ENCODE results near the gene HOXA6.

HOXA6 gene

GRCh38 chr7:27147199-27148030, at the start of gene HOXA6:
Gene HOXA6, minus strand, starts transcription at chr7:27147774. Its CDS starts 25 bp downstream, at chr7:27147749.
- CTCF ChIA-PET, result interaction anchor here (2.1 kb wide), 1 partner anchor 21 kb away, joined by 8 read pairs; no protein-coding TSS in a partner anchor
- Mint-ChIP-seq H3K4me3 (no peak within 1 kb of the TSS), H3K27me3 (peaks cover 92% of the 10 kb centered on the region), H3K27ac (no peak within 1 kb of the TSS), H3K4me1 (peaks cover 20% of the 10 kb centered on the region), H3K36me3 (no peaks in the 10 kb centered on the region), H3K9me3 (no peaks in the 10 kb centered on the region)
- no peak for DNase-seq

DNA sequence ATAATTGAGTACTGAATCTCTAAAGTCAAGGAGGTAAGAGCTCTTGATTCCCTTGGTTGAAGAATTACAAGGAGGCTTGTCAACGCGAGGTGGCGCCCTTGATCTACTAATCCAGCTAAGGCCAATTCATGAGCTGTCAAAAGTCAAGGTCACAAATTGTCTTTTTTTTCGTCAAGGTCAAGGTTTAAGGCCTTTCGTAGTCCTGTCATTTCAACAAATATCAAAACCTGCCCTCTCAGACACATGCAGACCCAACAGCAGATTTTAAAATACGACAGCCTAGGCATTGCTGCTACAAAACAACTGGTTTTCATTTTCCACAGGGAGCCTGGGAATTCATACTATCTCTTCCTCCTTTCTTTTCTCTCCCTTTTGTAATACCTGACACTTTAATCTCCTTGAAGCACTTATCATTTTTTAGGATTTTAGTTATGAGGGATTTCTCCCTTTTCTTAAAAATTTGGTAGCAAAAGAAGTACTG, 48.8 kb upstream of the HOXA6 start:
- peaks cover 88% of the 10 kb centered on the region for H3K27me3 Mint-ChIP-seq
- peaks cover 20% of the 10 kb centered on the region for H3K4me1 Mint-ChIP-seq
- DNase-seq, result peak; percentile 88
- H3K4me3 Mint-ChIP-seq, result no peak overlapping the region
- CTCF ChIA-PET, result interaction anchor here (0.5 to 2.3 kb wide), 32 partner anchors 9 to 900 kb away, joined by 3 to 24 read pairs (median 5); partner anchors contain the start of genes EVX1 and TAX1BP1
- H3K9me3 Mint-ChIP-seq, result no peaks in the 10 kb centered on the region
- H3K36me3 Mint-ChIP-seq, result peaks cover 2% of the 10 kb centered on the region
- H3K27ac Mint-ChIP-seq, result no peak overlapping the region

GRCh38 chr7:27194686-27195379, 47.3 kb upstream of the HOXA6 start:
- peaks cover 88% of the 10 kb centered on the region for H3K27me3 Mint-ChIP-seq
- no peak overlapping the region for H3K4me3 Mint-ChIP-seq
- peaks cover 4% of the 10 kb centered on the region for H3K36me3 Mint-ChIP-seq
- H3K4me1 Mint-ChIP-seq, result peaks cover 10% of the 10 kb centered on the region
- no peak for DNase-seq
- H3K27ac Mint-ChIP-seq, result no peak overlapping the region
- CTCF ChIA-PET, result interaction anchor here (0.6 to 2.3 kb wide), 10 partner anchors 8 to 727 kb away, joined by 3 to 24 read pairs (median 4); partner anchors contain the start of gene EVX1
- no peaks in the 10 kb centered on the region for H3K9me3 Mint-ChIP-seq

DNA sequence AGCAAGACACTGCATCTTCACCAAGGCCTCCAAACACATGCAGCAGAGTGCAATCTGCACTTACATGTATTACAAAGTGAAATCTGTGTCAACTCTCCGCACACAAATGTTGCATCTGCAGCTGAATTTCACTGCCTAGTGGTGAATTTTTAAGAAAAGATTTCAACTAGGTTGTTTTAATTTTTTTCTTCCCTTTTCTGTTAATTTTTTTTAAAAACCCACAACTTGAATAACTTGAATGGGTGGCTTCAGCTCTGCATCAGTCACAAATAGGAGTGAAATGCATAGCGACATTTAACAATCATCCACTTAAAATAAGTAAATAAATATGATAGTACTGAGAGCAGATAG, 46.4 kb upstream of the HOXA6 start:
- DNase-seq, result no peak
- Mint-ChIP-seq H3K9me3 (no peaks in the 10 kb centered on the region), H3K36me3 (peaks cover 5% of the 10 kb centered on the region), H3K4me1 (peaks cover 13% of the 10 kb centered on the region), H3K27me3 (peaks cover 90% of the 10 kb centered on the region), H3K4me3 (no peak overlapping the region), H3K27ac (no peak overlapping the region)
- CTCF ChIA-PET, result interaction anchor here (1.0 to 1.6 kb wide), 4 partner anchors 17 to 735 kb away, joined by 3 to 4 read pairs (median 3); no protein-coding TSS in a partner anchor

GRCh38 chr7:27193335-27194001, 45.9 kb upstream of the HOXA6 start:
- Mint-ChIP-seq H3K4me3 (no peak overlapping the region), H3K9me3 (no peaks in the 10 kb centered on the region), H3K27me3 (peaks cover 90% of the 10 kb centered on the region), H3K27ac (no peak overlapping the region), H3K4me1 (peaks cover 15% of the 10 kb centered on the region), H3K36me3 (peaks cover 8% of the 10 kb centered on the region)
- no peak for DNase-seq
- CTCF ChIA-PET, result interaction anchor here (1.0 to 1.6 kb wide), 3 partner anchors 18 to 735 kb away, joined by 3 read pairs; no protein-coding TSS in a partner anchor

DNA sequence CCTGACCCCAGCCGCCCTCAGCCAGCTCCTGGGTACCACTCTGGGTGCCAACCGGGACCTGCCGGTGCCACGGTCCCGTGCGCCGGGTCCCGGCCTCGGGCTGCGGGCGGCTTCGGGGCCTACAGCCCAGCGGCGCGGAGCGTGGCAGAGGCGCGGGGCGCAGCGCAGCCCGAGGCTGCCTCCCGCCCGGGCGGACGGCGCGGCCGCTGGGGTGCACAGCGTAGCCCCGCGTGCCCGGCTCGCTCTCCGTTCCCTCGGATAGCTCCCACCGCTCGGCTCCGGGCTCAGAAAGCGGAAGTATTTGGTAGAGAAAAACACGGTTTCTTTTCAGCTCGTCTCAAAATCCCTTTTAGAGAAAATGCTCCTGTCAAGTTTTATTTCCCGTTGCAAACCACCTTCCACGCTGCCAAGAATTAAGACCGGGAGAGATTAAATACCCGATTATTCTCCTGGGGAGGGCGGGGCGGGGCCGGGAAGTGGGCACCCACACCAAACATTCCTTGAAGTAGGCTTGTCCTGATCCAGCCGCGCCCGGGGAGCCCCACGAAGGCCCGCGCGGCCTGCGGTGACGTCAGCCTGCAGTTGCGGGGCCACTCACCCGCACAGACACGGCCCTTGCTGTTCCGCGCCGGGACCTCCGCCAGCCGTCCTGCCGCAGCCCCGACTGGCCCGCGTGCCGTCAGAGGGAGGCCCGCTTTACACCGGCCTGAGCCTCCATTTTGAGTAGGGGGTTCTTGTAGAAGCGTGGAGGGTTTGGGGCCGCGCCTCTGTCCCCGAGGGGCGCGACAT, 45.2 kb upstream of the HOXA6 start:
- DNase-seq, result no peak
- H3K27me3 Mint-ChIP-seq, result peaks cover 90% of the 10 kb centered on the region
- H3K27ac Mint-ChIP-seq, result no peak overlapping the region
- peaks cover 22% of the 10 kb centered on the region for H3K4me1 Mint-ChIP-seq
- CTCF ChIA-PET, result interaction anchor here (0.6 kb wide), 1 partner anchor 1334 kb away, joined by 3 read pairs; no protein-coding TSS in a partner anchor
- H3K4me3 Mint-ChIP-seq, result peak overlapping the region; percentile 18
- H3K9me3 Mint-ChIP-seq, result no peaks in the 10 kb centered on the region
- peaks cover 10% of the 10 kb centered on the region for H3K36me3 Mint-ChIP-seq

GRCh38 chr7:27191833-27192545, 44.4 kb upstream of the HOXA6 start:
- Mint-ChIP-seq H3K9me3 (no peaks in the 10 kb centered on the region), H3K4me3 (no peak overlapping the region)

GRCh38 chr7:27191161-27191731, 43.7 kb upstream of the HOXA6 start:
- no peak overlapping the region for H3K4me3 Mint-ChIP-seq
- peaks cover 95% of the 10 kb centered on the region for H3K27me3 Mint-ChIP-seq
- peak; percentile 9 for DNase-seq
- peaks cover 11% of the 10 kb centered on the region for H3K36me3 Mint-ChIP-seq
- CTCF ChIA-PET, result interaction anchor here (1.1 to 1.9 kb wide), 2 partner anchors 12 to 18 kb away, joined by 5 to 12 read pairs; no protein-coding TSS in a partner anchor
- H3K27ac Mint-ChIP-seq, result no peak overlapping the region
- H3K9me3 Mint-ChIP-seq, result no peaks in the 10 kb centered on the region
- H3K4me1 Mint-ChIP-seq, result peaks cover 33% of the 10 kb centered on the region

More at GRCh38 chr7:27191833-27192545, 44.4 kb upstream of the HOXA6 start:
- Mint-ChIP-seq H3K4me1 (peaks cover 29% of the 10 kb centered on the region), H3K27me3 (peaks cover 90% of the 10 kb centered on the region), H3K36me3 (peaks cover 10% of the 10 kb centered on the region), H3K27ac (peak overlapping the region; percentile 55)
- CTCF ChIA-PET, result interaction anchor here (0.6 kb wide), 1 partner anchor 1333 kb away, joined by 3 read pairs; no protein-coding TSS in a partner anchor
- no peak for DNase-seq

DNA sequence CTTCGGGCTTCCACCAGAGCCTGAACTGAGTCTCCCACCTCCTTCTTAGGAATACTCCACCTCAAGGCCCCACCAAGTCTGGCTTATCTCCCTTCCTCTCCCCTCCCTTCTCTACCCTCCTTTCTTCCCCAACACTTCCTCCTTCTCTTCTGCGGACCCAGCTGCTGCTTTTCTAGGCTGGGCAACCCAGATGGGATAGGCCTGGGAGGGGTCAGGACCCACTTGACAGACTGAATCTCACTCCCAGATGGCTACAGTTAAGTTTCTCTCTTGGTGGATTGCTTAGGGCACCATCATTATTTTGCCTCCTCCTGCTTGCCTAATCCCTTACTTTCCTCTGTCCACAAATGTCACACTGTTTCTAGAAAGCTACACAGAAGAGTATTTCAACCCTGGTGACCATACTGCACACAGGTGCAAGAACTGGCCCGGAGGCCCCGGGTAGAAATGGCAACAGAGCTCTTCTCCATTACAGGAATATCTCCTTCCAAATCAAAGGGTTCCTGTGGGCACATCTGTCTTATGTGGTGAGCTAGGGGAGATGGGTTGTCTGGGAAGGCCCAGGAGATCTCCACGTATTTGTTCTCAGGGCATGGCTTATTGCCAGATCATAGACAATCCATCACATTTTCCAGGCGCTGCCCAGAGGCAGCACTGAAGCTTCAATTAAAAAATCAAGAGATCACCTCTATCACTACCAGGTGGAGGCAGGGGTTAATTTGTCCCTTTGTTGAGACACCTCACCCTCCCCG, 42.6 kb upstream of the HOXA6 start:
- Mint-ChIP-seq H3K27ac (peak overlapping the region; percentile 20), H3K4me3 (no peak overlapping the region), H3K36me3 (peaks cover 15% of the 10 kb centered on the region), H3K27me3 (peaks cover 100% of the 10 kb centered on the region), H3K9me3 (no peaks in the 10 kb centered on the region), H3K4me1 (peaks cover 43% of the 10 kb centered on the region)
- CTCF ChIA-PET, result interaction anchor here (0.7 to 1.9 kb wide), 5 partner anchors 11 to 729 kb away, joined by 3 to 12 read pairs (median 3); no protein-coding TSS in a partner anchor
- DNase-seq, result peak; percentile 8

DNA sequence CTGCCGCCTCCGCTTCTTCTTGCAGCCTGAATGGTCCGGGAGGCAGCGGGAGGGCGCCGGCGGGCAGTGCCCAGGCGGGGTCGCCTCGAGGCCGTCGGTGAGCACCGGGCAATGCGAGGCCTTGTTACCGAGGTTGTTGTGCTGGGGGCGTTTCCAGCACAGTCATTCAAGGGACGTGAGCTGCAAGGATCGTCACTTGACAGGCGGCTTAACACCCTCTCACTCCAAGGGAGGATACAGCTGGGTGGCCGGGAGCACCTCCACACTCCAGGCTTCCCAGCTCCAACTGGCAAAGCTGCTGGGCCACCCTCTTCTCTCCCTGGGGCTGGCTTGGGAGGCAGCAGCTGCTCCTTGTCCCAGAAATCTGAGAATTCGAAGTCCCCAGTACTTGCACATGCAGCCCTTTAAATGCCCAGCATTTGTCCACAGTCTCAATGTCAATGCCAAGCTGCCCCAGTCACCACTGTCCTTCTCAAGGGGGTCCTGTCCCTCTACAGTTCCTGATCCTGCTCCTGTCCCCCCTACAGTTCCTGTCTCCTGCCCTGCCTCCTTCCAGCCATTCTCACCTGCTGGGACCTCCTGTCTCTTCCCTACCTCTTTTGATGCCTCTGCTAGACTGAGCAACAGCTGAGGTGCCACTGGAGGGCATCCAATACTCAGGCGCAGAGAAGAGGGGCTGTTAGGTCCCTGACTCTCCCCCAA, 41.9 kb upstream of the HOXA6 start:
- Mint-ChIP-seq H3K4me3 (no peak overlapping the region), H3K4me1 (peaks cover 49% of the 10 kb centered on the region), H3K27me3 (peaks cover 100% of the 10 kb centered on the region), H3K27ac (peak overlapping the region; percentile 75), H3K36me3 (peaks cover 19% of the 10 kb centered on the region), H3K9me3 (no peaks in the 10 kb centered on the region)
- peak; percentile 19 for DNase-seq
- CTCF ChIA-PET, result interaction anchor here (0.7 to 1.9 kb wide), 3 partner anchors 10 to 729 kb away, joined by 3 to 12 read pairs (median 3); no protein-coding TSS in a partner anchor

Measured in activated naive CD4-positive, alpha-beta T cell treated with anti-CD3 and anti-CD28 coated beads, Interleukin-2, amount 10 ng/mL, durations not matched to agents 7 days and 5 days (primary cell).